Upper lobe of left lung (tissue), 4 donors: Measurements from ENCODE around the gene NAP1L4.

Source experiments
- EP300 ChIP-seq, 4 donors: sonication (generic); formaldehyde crosslinking; IDR thresholded peaks; one replicate each; pipeline ENCODE4 v1.5.1; 2017; ENCODE audit warnings: antibody characterized with exemption in 4 of 4, control low read depth in 2 of 4
- POLR2A ChIP-seq, 4 donors: fragments of 450-650 bp; IDR thresholded peaks; one replicate each; pipeline ENCODE4 v1.5.1; 2016 to 2017; ENCODE audit warnings: antibody characterized with exemption in 4 of 4, mild to moderate bottlenecking in 2 of 4
- POLR2AphosphoS5 ChIP-seq, 2 donors: sonication (generic); formaldehyde crosslinking; IDR thresholded peaks; one replicate each; pipeline ENCODE4 v1.5.1; 2017; ENCODE audit warnings: antibody characterized with exemption in 2 of 2
- TF ChIP-seq, protein P1 (sequence below), 6 experiments: fragments of 450-650 bp in 4 of 6; fragments of 200-600 bp in 2 of 6; sonication (generic) in 2 of 6; IDR thresholded peaks; one replicate each; pipeline ENCODE4 v1.5.1; 2016 to 2019; ENCODE audit warnings: antibody characterized with exemption in 6 of 6

DNA sequence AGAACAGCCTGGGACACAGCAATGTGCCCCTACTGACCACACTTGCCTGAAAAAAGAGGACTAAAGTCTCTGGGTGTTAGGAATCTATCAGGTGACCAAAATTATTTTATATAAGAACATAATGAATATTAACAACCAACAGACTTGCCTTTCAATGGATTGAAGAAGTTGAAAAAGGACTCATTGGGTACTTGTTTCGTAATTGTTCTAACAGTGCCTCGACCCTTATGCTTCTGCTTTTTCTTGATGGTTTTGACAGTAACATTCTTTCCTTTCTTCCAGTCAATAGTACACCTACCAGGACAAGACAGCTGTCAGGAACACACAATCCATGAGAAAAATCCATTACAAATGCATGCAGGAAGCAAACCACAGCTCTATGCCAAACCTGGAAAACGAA lies 33.9 kb downstream of the NAP1L4 start:
- TF ChIP-seq, protein P1, sequence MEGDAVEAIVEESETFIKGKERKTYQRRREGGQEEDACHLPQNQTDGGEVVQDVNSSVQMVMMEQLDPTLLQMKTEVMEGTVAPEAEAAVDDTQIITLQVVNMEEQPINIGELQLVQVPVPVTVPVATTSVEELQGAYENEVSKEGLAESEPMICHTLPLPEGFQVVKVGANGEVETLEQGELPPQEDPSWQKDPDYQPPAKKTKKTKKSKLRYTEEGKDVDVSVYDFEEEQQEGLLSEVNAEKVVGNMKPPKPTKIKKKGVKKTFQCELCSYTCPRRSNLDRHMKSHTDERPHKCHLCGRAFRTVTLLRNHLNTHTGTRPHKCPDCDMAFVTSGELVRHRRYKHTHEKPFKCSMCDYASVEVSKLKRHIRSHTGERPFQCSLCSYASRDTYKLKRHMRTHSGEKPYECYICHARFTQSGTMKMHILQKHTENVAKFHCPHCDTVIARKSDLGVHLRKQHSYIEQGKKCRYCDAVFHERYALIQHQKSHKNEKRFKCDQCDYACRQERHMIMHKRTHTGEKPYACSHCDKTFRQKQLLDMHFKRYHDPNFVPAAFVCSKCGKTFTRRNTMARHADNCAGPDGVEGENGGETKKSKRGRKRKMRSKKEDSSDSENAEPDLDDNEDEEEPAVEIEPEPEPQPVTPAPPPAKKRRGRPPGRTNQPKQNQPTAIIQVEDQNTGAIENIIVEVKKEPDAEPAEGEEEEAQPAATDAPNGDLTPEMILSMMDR (IDR thresholded peaks at IDR 0.05): no peak
- no peak for TF ChIP-seq POLR2A (IDR thresholded peaks at IDR 0.05)
- no peak for TF ChIP-seq EP300 (IDR thresholded peaks at IDR 0.05)
- TF ChIP-seq POLR2AphosphoS5 (IDR thresholded peaks at IDR 0.05): no peak
